ENCODE results near the gene SNX9.
"Not testable (repeated sequence)": the region's sequence is repeated elsewhere in the genome, so short reads cannot be mapped to it uniquely, and the experiment has no call there.

SNX9 gene

GRCh38 chr6:157823001-157823527 lies at the start of gene SNX9:
Gene SNX9, plus strand, starts transcription at chr6:157823246. Its CDS starts 189 bp downstream, at chr6:157823435.
- DNase-seq = peak; percentile 71 to 76

DNA sequence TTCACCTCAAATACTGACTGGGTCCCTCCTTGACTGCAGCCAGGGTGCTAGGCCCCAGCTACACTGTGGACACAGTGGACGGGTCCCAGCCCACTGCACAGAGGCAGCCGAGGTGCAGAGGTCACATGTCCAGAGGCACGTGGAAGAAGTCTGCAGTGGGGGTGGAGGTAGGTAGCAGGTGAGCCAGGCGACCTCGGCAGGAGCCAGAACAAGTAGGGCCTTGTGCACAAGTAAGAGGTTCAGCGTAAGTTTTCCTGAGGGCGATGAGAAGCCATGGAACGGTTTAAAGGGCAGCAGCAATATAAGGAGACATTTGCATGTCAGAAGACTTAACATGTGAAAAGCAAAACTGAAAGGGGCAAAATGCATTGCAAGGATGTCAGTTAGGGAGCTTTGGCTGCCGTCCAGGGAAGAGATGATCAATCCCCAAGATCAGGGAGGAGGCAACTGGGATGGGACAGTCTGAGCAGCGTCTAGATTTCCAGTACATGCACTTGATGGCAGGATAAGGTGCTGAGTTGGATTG lies 49.7 kb upstream of the SNX9 start:
- DNase-seq = no peak

DNA sequence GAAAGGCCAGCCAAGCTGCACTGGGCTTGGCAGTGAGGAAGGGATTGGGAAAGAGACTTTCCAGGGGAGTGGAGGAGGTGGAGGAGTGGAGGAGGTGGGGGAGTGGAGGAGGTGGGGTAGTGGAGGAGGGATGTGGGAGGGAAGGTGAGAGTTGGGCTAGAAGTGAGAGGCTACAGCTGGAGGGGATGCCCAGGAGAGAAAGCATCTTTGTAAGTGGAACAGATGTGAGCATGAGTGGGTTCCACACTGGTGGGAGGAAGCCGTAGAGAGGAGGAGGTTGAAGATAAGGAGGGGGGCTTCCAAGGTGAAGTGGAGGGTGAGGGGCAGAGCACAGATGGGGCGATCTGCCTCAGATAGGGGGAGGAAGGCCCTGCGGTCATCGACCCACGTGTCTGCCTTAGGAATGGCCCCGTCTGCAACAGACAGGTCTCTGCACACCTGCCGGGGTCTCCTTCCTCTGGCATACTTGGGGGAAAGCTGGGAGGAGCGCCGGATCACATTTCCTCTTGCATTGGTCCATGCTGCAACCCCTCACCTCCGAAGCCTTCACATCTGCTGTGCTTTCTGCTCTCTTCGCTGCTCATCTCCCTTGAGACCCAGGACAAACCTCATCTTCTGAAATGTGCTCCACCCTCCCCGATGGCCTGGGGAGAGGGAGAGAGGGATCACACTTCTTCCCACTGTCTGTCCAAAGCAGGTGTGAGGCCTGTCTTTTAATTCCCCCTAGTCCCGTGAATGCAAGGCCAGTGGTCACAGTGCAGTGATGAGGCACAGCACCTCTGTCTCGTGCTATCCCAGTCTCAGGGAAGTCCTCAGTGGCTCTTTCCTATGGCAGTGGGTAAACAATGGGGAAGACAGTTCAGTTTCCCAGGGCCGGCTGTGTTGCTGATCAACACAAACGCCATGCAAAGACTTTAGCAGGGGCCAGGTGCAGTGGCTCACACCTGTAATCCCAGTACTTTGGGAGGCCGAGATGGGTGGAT lies 48.6 kb upstream of the SNX9 start:
- no peak for DNase-seq

- no peak for DNase-seq
Measured at GRCh38 chr6:157775376-157775775, 47.7 kb upstream of the SNX9 start.

DNA sequence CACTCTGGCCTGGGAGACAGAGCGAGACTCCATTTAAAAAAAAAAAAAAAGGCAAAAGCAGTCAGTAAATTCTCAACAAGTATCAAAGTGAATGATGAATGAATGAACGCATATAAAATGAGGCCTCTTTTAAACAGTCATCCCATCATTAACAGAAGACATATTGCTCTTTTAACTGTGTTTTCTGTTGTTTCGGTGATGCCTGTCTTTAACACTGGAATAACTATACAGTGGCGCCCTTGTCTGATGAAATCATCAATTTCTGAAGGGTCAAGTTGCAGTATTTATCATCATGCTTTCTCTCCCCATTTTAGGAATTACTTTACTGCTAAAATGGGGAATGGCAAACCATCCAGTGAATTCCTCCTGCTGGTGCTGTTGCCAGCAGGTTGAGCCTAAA lies 45.7 kb upstream of the SNX9 start:
- no peak for DNase-seq

GRCh38 chr6:157778719-157779118 lies 44.3 kb upstream of the SNX9 start:
- DNase-seq = no peak

- DNase-seq = no peak
Measured at GRCh38 chr6:157779705-157780604, 43.1 kb upstream of the SNX9 start.

DNA sequence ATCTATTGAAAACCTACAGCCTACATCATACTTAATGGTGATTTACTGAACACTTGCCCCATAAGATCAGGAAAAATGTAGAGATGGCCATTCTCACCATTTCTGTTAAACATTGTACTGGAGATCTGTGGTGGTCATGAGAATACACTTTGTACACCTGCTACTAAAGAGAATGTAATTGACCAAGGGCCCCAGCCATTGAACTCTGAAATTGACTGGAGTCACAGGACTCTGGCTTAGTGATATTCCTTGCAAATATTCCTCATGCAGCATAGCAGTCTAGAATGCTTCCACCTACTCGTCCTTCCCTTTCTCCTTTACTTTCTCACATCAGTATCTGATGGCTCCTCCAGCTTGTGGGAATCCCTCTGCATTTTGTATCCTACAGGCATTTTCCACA lies 37.4 kb upstream of the SNX9 start:
- no peak for DNase-seq

GRCh38 chr6:157786221-157786620 lies 36.8 kb upstream of the SNX9 start:
- no peak for DNase-seq

- DNase-seq = no peak
Measured at GRCh38 chr6:157787080-157787479, 36.0 kb upstream of the SNX9 start.

DNA sequence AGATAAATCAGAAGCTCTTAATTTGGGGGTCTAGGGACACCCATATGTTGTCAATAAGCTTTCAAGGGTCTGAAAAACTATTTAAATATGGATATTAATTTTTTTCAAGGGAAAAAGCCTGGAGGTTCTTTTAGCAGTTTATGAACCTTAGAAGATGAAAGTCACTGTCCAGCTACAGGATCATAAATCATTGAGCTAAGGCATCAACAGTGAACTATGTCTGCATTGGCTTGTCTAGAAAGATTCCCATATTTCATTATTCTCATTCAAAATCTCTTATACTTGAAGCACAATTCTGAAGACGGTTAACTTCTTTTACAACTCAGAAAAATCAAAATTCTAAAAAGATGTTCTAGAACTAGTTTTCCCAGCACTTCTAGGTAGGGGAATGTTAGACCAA lies 34.9 kb upstream of the SNX9 start:
- no peak for DNase-seq

- DNase-seq = no peak
Measured at GRCh38 chr6:157789297-157789696, 33.7 kb upstream of the SNX9 start.

DNA sequence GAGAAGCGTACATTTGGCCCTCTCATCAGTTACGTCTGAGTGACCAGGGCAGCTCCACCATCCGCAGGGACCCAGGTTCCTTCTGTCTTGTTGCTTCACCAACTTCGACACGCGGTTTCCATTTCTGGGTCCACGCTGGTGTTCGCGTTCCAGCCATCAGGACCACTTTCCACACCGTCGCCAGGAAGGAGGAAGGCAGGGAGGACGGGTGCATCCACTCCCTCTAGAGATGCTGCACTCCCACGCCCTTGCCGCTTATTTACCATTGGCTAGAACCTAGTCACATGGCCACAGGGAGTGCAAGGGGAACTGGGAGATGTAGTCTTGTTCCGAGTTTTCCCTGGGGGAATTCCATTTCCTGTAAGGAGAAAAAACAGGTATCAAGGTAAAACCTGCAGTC lies 33.2 kb upstream of the SNX9 start:
- no peak for DNase-seq

DNA sequence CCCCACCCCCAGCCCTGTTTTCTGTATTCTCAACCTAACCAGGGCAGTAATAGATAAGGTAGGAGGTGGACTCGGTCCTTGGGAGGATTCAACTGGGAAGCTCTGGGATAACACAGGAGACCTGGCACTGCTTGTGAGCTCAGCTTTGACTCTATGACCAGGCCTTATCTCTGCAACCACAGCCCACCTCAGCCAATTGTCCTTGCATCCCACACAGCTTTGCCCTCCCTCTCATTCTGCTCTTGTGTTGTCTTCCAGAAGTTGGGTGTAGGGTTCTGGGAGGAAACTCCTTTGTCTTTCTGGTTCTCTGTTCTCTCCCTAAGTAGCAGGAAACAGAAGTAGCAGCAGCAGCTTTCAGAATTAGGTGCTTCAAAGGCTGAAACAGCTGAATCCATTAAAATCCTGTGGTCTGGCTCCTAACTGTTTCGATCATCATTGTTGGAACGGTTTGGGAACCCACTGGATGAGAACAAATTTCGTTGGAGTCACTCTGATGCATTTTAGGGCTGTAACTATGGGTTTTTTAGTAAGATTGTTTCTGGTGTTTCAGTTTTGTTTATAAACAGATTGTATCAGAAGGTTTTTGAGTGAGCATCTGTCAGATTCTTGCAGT lies 32.4 kb upstream of the SNX9 start:
- no peak for DNase-seq

- no peak for DNase-seq
Measured at GRCh38 chr6:157791450-157791849, 31.6 kb upstream of the SNX9 start.

- no peak for DNase-seq
Measured at GRCh38 chr6:157792671-157793070, 30.4 kb upstream of the SNX9 start.

GRCh38 chr6:157794012-157794411 lies 29.0 kb upstream of the SNX9 start:
- not testable (repeated sequence) for DNase-seq

DNA sequence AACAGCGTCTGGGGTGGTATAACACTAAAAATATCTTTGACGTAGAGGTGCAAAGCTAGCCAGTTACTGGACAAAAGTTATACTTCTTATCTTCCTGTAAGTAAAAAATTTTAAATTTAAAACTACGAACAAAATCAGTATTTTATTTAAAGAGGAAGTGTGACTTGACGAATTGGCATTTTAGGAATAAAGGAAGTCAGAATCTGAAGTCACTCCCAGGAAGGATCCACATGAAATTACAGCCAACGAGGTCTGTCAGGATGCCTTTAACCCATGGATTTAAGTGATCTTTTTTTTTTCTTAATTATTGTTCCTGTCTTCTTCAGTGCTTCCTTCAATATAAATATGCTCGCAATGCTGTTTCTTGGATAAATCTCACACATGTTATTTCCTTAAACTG lies 27.2 kb upstream of the SNX9 start:
- DNase-seq = no peak

GRCh38 chr6:157798851-157799250 lies 24.2 kb upstream of the SNX9 start:
- peak in 1 of 2 donors; percentile 37 for DNase-seq

GRCh38 chr6:157799561-157799960 lies 23.5 kb upstream of the SNX9 start:
- DNase-seq = not testable (repeated sequence)

DNA sequence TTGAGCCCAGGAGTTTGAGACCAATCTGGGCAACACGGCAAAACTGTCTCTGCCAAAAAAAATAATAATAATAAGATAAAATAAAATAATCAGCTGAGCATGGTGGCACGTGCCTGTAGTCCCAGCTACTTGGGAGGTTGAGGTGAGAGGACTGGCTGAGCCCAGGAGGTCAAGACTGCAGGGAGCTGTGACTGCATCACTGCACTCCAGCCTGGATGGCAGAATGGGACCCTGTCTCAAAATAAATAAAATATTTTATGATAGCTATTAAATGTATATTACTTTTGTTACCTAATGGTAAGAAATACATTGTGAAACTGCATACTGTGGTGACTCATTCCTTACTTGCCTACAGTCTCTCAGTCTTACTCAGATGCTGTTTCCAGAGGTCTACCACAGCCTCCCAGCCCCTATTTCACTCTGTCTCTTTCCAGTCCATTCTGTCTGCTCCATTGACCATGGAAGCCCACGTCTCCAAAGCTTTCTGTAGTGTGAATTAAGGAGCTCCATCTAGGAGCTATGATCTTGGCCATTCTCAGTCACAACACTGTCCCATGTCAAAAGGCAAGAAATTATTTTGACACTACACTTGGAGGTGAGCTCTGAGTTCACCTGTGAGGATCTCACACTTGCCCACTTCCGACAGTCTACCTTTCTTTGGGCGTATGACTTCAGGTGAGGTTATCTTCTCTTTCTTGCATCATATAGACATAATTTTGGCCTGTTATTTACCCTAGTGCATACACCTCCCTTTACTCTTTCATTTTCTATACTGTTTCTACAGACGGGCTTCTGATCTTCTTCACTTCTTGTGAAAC lies 22.4 kb upstream of the SNX9 start:
- peak; percentile 31 to 53 for DNase-seq

Data from stimulated activated CD4-positive, alpha-beta T cell treated with anti-CD3 and anti-CD28 coated beads, Interleukin-2, amount 100 ng/mL, for 24 hours (primary cell).